Fibroblast of peridontal ligament (primary cell): ENCODE results near the gene CEBPG.
A peak's percentile ranks its signal among the peaks of the same experiment; 100 is the strongest.

Experiments
- DNase-seq: peaks from one replicate; pipeline ENCODE4 v3.0.0-alpha.2; 2010; ENCODE audit errors: extremely low read depth

CEBPG gene

DNA sequence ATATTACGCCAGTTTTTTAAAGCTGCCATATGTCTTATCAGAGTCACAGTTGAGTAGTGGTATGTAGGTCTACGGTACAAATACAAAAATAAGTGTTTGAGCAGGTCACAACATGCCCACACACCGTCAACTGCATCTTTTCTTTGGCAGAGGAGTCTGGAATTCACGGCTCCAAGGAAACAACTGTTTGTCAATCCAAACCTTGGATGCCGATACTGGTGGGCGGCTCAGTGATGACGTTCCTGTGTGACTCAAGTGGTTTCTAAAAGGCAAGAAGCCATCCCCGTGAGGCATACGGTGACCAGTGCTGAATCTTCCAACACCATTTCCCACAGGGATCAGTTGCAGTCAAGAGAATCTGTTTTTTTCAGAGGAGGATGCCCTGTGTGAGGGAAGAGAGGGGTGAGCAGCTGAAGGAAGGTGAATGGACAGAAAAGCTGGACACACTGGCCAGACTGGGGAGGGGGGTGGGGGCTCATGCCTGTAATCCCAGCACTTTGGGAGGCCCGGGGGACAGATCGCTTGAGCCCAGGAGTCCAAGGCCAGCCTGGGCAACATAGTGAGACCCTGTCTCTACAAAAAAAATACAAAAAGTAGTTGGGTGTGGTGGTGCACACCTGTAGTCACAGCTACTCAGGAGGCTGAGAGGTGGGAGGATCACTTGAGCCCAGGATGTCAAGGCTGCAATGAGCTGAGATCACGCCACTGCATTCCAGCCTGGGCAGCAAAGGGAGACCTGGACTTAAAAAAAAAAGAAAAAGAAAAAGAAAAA is 22.8 kb upstream of the CEBPG start:
- DNase-seq: peak; percentile 49

DNA sequence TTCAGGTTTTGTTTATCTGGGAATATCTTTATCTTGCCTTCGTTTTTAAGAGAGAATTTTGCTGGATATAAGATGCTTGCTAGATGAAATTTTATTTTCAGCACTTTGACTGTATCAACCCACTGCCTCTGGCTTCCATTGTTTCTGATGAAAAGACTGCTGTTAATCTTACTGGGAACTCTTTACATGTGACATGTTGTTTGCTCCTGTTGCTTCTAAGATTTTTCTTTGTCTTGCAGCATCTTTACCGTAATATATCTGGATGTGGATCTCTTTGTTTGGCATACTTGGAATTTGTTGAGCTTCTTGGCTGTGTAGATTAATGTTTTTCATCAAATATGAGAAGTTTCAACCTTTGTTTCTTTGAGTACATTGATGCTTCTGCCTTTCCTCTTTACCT is 18.0 kb upstream of the CEBPG start:
- no peak for DNase-seq

DNA sequence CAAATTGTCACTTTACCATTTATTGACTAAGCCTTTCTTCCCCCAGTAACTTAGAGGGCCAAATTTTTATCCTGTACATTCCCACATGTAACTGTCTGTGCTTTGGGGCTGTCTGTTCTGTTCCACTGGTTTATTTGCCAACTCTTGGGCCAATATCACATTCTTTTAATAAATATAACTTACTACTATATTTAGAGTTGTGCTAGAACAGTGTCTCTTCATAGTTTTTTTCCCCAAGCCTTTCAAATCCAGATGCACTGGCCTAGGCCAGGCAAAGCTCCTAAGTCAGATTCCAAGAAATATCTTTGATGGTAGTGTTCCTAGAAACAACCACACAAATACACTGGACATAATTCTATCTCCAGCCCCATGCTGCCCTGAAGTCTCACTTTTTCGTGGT is 16.0 kb upstream of the CEBPG start:
- DNase-seq: no peak

DNA sequence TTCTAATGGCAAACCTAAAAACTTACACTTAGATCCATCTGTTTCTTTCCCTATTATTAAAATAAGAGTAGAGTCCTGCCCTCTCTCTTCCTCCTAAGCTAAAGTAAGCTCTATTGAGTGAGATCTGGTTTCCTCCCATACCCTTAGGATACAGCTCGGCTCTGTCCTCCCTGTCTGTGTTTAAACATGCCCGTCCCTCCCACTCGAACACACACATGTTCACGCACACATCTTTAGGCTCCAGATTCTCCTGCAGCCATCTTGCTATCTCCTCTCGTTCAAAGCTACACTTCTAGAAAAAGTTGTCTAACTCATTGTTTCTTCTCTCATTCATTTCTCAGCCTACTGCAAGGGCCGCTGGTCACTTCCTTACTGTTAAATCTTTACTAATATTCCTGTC is 15.1 kb upstream of the CEBPG start:
- DNase-seq: no peak

DNA sequence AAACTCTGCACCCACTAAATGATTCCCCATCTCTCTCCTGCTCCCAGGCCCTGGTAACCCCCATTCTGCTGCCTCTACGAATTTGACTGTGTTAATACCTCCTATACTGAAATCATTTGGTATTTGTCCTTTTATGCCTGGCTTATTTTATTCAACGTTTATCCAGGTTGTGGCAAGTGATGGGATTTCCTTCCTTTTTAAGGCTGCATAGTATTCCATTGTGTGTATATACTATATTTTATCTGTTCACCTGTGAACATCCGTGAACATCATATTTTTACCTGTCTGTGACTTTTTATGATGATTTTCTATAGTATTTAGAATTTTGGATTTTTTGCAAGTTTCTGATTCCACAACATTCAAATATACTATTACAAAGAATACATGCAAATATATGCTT is 13.9 kb upstream of the CEBPG start:
- no peak for DNase-seq

DNA sequence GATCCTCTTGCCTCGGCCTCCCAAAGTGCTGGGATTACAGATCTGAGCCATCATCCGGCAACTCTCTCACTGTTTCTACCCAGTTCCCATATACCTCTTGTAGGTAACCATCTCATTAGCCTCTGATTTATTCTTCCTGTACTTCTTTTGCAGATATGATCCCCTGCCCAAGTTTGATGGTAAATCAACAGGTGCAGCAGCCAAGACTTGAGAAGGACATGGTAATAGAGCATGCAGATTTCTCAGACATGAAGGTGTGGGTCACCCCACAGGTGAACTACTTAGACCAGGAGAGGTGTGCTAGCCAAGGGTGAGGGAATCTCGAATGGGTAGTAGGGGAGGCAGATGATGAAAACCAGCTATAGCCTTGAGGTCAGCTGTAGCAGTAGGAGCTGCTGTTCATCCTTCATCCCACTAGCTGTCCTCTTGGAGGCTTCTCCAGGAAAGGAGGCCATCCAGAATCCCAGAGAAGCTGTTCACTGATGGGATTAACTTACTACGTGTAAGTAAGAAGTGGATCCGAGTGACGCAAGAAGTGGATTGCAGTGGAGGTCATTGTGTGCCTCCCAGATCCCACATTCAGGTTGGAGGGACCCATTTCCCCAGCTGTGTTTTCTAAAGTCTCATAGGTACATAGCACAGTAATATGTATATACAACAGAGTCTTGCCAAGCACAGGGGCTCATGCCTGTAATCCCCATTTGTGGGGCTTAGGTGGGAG is 10.8 kb upstream of the CEBPG start:
- no peak for DNase-seq

DNA sequence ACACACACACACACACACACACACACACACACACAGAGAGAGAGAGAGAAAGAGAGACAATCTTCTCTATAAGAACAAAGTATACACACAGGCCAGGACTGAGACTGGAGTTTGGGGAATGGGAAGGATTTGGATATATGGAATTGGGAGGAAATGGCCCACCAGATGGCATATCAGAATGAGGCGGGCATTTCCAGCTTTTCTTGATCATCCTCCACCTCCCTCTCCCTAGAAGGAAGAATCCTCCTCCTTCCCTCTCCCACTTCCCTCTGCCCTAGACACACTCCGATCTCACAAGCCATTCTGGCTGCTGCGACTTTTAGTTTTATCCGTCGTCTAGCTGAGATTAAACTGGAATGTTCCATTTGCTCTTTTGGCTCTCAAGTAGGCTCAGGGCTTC is 10.0 kb upstream of the CEBPG start:
- DNase-seq: no peak

DNA sequence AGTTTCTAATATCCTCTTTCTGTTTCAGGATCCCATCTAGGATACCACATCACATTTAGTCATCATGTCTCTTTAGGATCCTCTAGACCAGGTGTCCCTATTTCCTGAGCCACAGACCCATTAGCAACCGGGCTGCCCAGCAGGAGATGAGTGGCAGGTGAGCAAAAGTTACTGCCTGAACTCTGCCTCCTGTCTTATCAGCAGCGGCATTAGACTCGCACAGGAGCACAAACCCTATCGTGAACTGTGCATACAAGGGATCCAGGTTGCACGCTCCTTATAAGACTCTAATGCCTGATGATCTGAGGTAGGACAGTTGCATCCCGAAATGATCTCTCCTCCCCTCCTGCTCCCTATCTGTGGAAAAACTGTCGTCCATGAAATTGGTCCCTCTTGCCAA is 7.8 kb upstream of the CEBPG start:
- DNase-seq: no peak

DNA sequence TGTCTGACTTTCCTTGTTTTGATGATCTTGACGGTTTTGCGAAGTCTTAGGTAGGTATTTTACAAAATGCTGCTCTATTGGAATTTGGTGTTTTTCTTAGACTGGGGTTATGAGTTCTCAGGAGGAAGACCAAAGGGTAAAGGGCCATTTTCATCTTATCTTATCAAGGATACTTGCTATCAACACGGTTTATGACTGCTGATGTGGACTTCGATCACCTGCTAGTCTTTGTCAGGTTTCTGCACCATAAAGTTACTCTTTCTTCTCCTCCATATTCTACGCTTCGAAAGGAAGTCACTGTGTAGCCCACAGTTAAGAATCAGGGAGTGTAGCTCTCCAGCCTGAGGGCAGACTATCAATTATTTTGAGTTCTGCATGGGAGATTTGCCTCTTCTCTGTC is 7.4 kb upstream of the CEBPG start:
- no peak for DNase-seq

DNA sequence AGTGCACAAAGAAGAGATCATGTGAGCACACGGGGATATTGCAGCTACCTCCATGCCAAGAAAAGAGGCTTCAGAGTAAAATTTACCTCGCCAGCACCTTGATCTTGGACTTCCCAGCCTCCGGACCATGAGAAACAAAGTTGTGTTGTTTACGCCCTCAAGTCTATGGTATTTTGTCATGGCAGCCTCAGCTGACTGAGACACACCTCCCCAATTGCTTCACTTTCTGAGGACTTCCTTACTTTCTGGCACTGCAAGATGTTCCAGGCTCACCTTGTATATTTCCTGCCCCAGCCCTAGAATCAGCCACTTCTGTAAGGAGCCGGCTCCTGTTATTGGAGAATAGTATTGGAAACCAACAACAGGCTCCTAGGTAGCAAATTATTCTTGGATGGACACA is 6.6 kb upstream of the CEBPG start:
- DNase-seq: no peak

DNA sequence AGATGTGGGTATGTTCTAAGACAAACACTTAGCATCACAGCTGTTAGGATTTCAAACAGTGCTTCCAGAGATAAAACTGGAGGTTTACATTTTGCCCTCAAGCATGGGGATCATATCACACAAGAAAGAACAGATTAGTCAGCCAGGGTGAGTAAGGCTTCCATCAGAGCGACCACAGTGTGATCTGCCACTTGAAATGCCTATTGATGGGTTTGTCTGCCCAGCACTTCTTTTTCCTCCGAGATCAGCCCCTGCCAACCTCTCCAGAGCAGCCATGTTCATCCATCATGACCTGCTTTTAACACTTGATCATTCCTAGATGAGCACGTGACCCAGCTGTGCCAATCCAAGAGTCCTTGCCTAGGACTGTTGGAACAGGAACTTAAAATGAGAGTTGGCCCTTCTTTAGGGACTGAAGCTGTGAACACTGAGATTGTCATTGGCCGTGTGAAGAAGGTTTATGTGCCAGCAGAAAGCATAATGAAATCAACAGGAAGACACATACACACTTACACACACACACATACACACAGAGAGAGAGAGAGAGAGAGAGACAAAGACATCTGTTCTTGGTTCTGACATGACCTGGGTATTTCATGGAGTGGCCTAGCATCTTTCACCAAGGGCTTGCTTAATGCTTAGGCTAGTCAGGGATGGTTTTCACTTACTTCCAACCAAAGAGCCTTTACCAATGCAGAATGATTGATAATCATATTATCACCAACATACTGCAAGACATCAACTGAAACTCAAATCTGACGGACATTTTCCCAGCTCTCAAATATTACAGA is 5.2 kb upstream of the CEBPG start:
- DNase-seq: peak; percentile 23

DNA sequence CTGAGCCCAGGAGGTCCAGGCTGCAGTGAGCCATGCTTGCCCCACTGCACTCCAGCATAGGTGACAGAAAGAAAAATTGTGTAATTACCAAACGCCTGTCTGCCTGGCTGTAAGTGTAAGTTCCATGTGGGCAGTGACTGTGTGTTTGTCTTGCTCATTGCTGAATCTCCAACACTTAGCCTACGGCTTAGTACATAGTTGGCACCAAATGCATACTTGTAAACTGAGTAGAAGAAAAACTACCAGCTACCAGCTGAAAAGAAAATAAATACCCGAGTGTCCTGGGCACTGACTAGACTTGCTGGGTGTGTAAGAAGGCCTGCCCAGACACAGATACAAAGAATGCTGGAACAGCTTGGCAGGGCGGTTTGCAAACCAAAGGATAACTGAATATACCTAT is 2.7 kb upstream of the CEBPG start:
- no peak for DNase-seq

DNA sequence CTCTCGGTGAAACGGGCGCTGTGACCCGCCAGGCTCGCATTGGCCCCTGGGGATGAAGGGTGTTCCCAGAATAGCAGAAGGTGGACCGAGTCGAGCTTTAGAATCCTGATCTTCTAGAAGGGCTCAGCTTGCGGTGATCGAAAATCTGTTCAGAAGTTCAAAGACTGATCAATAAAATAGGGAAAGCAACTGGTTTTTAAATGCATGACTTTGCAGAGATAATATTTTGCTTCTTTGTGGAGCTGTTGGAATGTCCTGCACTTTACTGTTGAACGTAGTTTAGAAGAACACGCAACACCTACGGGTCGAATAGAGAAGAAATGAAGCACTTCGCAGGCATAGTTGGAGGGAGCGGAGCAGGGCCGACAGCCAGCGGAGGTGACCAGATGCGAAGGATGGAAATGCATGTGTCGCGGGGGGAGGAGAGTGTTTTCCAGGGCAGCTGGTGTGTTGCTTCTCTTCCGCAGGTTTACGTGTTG is 766 bp downstream of the CEBPG start:
- DNase-seq: peak; percentile 45

DNA sequence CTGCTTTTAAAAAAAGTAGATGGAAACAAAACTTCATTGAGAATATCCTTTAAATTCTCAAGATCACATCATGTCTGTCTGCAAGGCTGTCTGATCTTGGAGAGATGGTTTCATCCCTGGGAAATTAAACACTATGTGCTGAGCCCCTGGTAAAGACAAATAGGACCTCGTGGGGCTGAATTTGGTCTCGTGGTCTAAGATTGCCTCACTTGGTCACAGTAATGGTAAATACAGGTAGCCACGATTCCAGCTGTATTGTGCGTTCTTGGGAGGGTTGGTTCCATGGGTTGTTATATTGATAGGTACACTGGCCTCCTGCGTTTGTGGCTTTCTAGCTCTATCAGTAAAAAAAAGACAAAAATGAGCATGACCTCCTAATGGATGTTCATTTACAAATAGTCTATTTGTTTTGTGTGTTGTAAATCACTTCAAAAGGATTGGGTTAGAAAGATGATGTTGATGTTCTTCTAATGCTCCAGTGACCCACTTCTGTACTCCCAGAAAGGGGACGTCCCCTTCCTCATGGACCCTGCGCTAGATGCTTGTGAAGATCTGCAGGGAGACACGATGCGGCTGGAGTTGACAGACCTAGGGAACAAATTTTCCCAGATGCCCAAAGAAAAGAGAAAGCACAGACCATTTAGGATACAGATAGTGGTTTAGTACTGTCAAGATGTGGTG is 1.8 kb downstream of the CEBPG start:
- DNase-seq: no peak

DNA sequence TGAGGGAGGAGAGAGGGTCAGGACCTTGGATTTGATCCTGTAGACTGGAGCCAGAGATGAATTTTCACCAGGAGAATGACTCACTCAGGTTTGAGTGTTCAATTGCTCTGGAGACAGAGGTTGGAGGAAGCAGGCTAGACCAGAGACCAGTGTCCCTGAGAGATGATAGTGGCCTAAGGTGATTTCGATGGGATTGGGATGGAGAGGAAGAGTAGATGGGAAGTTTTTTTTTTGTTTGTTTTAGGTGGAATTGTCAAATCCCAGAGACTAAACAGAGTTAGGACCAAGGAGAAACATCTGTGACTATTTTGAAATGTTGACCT is 2.3 kb downstream of the CEBPG start:
- no peak for DNase-seq

DNA sequence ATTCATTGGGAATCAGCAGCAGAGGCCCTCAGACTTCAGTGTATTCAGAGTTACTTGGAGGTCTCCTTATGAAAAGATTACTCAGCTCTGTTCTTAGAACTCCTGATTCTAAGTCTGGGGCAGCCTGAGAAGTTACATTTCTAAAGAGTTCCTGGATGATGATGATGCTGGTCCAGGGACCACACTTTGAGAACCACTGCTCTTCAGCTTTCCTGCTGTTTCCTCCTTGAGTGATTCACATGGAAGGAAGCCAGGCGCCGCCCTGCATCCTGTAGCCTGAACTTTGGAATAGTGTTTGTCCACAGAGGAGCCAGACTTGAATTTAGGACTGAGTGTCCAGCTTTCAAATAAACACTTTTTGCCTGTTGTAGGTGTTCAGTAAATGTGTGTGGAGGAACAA is 2.9 kb downstream of the CEBPG start:
- peak; percentile 72 for DNase-seq

DNA sequence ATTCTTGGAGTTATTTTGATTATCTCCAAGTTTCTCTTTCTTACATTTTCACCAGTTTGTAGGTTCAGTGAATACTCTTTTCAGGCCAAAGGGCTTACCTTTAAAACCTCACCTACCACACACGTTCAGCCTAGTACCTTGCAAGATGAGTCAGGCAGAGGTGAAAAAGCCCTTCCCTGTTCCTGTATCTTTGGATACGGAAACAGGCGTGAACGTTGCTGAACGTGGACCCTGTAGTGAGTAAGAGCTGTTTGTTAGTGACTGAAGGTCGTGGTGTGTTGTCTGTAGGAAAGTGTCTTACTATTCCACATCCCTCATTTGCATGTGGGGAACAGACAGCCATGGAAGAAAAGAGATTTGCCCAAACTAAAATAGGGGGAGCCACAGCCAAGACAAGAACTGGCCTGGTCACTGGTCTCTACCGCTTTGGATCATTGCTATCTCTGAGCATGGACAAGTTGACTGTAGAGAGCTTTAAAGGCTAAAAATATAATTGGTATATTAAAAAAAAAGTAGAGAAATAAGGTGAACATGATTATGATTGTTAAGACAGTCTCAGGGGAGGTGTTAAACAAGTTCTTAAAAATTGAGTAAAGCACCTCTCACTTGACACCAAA is 3.5 kb downstream of the CEBPG start:
- DNase-seq: no peak

DNA sequence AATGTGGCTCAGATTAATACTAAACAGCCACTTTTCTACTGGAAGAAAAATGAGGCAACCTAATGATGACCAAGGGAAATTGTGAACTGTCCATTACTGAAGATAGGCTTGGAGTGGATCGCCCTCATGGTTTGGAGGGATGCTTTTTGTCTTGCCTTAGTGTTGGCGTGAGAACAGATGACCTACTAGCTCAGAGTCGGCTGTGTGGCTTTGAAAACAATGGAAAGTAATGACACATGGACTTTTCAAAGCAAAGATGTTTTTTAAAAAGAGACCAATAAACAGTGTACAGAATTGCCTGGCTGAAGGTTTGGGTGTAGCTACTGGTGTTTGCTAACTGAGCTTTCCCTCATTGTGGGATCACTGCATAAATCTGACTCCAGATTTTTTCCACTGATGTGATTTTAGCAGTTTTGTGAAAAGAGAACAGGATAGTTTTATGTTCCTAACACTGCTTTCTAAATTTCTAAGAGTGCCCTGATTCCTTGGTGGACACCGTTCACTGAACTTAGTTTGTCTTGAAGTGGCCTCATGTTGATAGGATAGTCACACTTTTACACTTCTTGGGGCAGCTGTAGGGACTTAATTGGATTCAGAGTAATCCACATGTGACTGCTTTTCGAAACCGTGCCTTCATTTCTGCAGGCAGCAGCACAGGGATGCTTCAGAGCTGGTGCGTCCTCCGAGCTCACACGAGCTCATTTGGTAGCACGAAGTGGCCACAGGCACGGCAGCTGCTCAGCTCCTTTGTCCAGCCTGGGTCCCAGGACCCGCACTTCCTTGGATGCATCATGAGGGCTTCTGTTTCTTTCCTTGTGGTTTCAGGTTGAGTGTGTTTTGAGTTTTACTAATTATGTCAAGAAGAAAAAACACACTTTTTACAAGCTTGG is 4.3 kb downstream of the CEBPG start:
- DNase-seq: no peak

DNA sequence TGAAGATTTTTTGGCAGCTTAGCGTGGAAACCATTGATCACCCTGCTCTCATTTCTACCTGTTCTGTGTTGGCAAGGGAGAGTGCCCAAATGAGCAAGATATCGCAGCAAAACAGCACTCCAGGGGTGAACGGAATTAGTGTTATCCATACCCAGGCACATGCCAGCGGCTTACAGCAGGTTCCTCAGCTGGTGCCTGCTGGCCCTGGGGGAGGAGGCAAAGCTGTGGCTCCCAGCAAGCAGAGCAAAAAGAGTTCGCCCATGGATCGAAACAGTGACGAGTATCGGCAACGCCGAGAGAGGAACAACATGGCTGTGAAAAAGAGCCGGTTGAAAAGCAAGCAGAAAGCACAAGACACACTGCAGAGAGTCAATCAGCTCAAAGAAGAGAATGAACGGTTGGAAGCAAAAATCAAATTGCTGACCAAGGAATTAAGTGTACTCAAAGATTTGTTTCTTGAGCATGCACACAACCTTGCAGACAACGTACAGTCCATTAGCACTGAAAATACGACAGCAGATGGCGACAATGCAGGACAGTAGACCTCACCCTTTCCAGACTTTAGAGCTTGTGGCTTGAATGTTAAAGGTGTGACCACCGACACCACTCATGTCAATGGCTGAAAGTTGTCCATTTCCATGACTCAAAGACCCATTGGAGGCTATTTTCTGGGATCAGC is 5.8 kb downstream of the CEBPG start:
- DNase-seq: no peak

DNA sequence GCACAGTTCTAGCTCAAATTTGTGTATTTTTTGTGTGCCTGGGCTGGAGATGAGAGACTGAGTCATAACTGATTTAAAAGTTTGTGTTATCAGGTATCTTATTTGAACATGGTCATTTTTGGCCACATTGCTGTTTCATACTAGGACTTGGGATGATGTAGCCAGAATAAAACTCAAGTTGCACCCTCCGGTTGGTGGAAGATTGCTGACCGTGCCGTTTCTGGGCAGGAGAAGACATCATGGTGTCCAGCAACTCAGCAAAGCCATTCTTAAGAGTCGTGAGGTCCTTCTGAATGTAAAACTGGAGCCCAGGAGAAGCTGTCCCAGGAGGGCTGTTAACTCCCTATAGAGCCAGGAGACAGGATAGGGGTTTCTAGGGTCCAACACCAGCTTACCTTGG is 7.6 kb downstream of the CEBPG start:
- no peak for DNase-seq
